Panc1 (cell line): ENCODE data around the gene MYH7B. TPM values are rescaled to one million over a fixed set of nuclear protein-coding genes. Genes with fewer than 3 reads are reported as not detected.

Source experiments
- ATAC-seq: fragments of 200-7000 bp; cut with Tn5 transposase; 2 replicates; pipeline ENCODE4 v1.9.1; 2020; ENCODE audit warnings: mild to moderate bottlenecking, moderate library complexity
- BruUV-seq: library from RNA; stranded (reverse); fragments of 400-500 nt; replicated peaks from 2 replicates; lab custom pipeline; 2021; lab: Mats Ljungman, UMichigan
- CTCF ChIA-PET: fragments of 300-600 bp; sonication (Branson Sonifier 250); formaldehyde crosslinking; loops from one replicate; lab custom pipeline; 2022; ENCODE audit warnings: antibody characterized with exemption; lab: Charles Lee
- POLR2A ChIA-PET: fragments of 300-600 bp; sonication (Branson Sonifier 250); formaldehyde crosslinking; loops from one replicate; lab custom pipeline; 2022; ENCODE audit warnings: antibody characterized with exemption; lab: Charles Lee
- DNase-seq: peaks from one replicate; pipeline ENCODE4 v3.0.0-alpha.2; 2010; ENCODE audit warnings: low read depth, low spot score
- H3K27ac ChIP-seq: 2 replicates; pipeline ENCODE4 v1.5.1; 2011; ENCODE audit warnings: mild to moderate bottlenecking, low read length, inconsistent platforms
- H3K27me3 ChIP-seq: fragments of 200-500 bp; sonication (Bioruptor generic); 2 replicates; pipeline ENCODE4 v1.6.0; 2014; ENCODE audit warnings: low read length, inconsistent platforms; ENCODE audit not compliant: control insufficient read depth, insufficient read depth
- H3K36me3 ChIP-seq: fragments of 200-500 bp; sonication (Bioruptor generic); 2 replicates; pipeline ENCODE4 v1.5.1; 2014; ENCODE audit warnings: inconsistent platforms, mild to moderate bottlenecking, low read length, moderate library complexity; ENCODE audit not compliant: control insufficient read depth, insufficient read depth
- H3K4me1 ChIP-seq: 2 replicates; pipeline ENCODE4 v1.5.1; 2011; ENCODE audit warnings: inconsistent platforms, mild to moderate bottlenecking, low read length, moderate library complexity; ENCODE audit not compliant: control insufficient read depth, insufficient read depth
- H3K4me3 ChIP-seq, 2 experiments: 2 replicates each; pipeline ENCODE4 v1.5.1; 2011 to 2012; ENCODE audit warnings: low read depth in 2 of 2, low read length in 2 of 2, mild to moderate bottlenecking in 2 of 2, inconsistent platforms in 1 of 2, moderate library complexity in 1 of 2
- H3K9me3 ChIP-seq: fragments of 200-500 bp; sonication (Bioruptor generic); 2 replicates; pipeline ENCODE4 v1.5.1; 2014; ENCODE audit warnings: low read depth, mild to moderate bottlenecking, inconsistent platforms, low read length, moderate library complexity; ENCODE audit not compliant: control insufficient read depth, insufficient read depth
- POLR2AphosphoS5 ChIP-seq: IDR thresholded peaks from 2 replicates; pipeline ENCODE4 v1.6.1; 2012; ENCODE audit warnings: mild to moderate bottlenecking, low read depth, low read length, moderate library complexity
- SIN3A ChIP-seq: IDR thresholded peaks from 2 replicates; pipeline ENCODE4 v1.6.1; 2012; ENCODE audit warnings: low read depth, mild to moderate bottlenecking, low read length, moderate library complexity, borderline replicate concordance; ENCODE audit not compliant: insufficient read depth
- TCF7L2 ChIP-seq: IDR thresholded peaks from 2 replicates; pipeline ENCODE4 v1.6.1; 2011; ENCODE audit warnings: mild to moderate bottlenecking, low read depth, low read length, inconsistent platforms
- in situ Hi-C: cut with HindIII; loops from 2 replicates; pipeline ENCODE4 v1.10.0; 2016; ENCODE audit warnings: low sequenced_read_pairs, low pct_unique_long_range_greater_than_20kb
- intact Hi-C: fragments of 100-400 bp; cut with micrococcal nuclease; formaldehyde crosslinking; loops from one replicate; pipeline ENCODE4 v1.10.0; 2022; ENCODE audit not compliant: unreplicated experiment
- total RNA-seq: library from RNA; stranded (reverse); gene quantifications from one replicate; pipeline ENCODE4 v1.2.1, GENCODE V29; 2021; ENCODE audit not compliant: unreplicated experiment
- TF ChIP-seq, protein P1 (sequence below): fragments of 450-650 bp; IDR thresholded peaks from 2 replicates; pipeline ENCODE4 v1.5.1; 2017; ENCODE audit warnings: mild to moderate bottlenecking
- TF ChIP-seq, protein P2 (sequence below), 2 experiments: IDR thresholded peaks; 2 replicates each; pipeline ENCODE4 v1.6.1; 2011 to 2012; ENCODE audit warnings: low read depth in 2 of 2, control low read depth in 1 of 2, low read length in 1 of 2, mild to moderate bottlenecking in 1 of 2, moderate library complexity in 1 of 2; ENCODE audit not compliant: insufficient read depth in 1 of 2

The MYH7B gene
- total RNA-seq, 1 experiment from 2014 or later = 0.59 TPM

DNA sequence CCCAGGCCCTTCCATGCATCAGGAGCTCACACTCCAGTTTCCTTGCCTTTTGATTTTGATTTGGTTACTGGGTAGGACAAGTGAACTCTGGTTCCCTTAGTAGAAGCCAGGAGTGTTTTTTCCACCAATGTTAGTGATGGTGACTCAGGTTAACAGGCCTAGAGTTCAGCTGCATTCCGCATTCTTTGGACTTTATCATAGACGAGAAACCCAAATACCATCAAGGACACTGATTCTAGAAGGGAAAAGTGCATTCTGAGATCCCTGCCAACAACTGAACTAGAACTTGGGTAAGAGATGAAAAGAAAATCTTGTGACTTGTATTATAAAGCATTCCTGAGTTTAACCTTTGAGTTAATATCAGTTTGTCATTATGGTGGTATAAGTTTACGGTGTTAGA lies 9.0 kb upstream of the MYH7B start:
- peaks cover 6% of the 10 kb centered on the region for H3K36me3 ChIP-seq
- in situ Hi-C loops (no loop called here), intact Hi-C loops (no loop called here)
- no peak overlapping the region for H3K27ac ChIP-seq
- no peak for ATAC-seq
- POLR2A ChIA-PET = no interaction called here
- TF ChIP-seq TCF7L2 (no peak), SIN3A (no peak), POLR2AphosphoS5 (no peak)
- TF ChIP-seq, protein P1, sequence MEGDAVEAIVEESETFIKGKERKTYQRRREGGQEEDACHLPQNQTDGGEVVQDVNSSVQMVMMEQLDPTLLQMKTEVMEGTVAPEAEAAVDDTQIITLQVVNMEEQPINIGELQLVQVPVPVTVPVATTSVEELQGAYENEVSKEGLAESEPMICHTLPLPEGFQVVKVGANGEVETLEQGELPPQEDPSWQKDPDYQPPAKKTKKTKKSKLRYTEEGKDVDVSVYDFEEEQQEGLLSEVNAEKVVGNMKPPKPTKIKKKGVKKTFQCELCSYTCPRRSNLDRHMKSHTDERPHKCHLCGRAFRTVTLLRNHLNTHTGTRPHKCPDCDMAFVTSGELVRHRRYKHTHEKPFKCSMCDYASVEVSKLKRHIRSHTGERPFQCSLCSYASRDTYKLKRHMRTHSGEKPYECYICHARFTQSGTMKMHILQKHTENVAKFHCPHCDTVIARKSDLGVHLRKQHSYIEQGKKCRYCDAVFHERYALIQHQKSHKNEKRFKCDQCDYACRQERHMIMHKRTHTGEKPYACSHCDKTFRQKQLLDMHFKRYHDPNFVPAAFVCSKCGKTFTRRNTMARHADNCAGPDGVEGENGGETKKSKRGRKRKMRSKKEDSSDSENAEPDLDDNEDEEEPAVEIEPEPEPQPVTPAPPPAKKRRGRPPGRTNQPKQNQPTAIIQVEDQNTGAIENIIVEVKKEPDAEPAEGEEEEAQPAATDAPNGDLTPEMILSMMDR = no peak
- TF ChIP-seq, protein P2, sequence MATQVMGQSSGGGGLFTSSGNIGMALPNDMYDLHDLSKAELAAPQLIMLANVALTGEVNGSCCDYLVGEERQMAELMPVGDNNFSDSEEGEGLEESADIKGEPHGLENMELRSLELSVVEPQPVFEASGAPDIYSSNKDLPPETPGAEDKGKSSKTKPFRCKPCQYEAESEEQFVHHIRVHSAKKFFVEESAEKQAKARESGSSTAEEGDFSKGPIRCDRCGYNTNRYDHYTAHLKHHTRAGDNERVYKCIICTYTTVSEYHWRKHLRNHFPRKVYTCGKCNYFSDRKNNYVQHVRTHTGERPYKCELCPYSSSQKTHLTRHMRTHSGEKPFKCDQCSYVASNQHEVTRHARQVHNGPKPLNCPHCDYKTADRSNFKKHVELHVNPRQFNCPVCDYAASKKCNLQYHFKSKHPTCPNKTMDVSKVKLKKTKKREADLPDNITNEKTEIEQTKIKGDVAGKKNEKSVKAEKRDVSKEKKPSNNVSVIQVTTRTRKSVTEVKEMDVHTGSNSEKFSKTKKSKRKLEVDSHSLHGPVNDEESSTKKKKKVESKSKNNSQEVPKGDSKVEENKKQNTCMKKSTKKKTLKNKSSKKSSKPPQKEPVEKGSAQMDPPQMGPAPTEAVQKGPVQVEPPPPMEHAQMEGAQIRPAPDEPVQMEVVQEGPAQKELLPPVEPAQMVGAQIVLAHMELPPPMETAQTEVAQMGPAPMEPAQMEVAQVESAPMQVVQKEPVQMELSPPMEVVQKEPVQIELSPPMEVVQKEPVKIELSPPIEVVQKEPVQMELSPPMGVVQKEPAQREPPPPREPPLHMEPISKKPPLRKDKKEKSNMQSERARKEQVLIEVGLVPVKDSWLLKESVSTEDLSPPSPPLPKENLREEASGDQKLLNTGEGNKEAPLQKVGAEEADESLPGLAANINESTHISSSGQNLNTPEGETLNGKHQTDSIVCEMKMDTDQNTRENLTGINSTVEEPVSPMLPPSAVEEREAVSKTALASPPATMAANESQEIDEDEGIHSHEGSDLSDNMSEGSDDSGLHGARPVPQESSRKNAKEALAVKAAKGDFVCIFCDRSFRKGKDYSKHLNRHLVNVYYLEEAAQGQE (IDR thresholded peaks at IDR 0.05; ENCODE audit: insufficient read depth in 1 of 2, low read depth in 2 of 2, low read length in 1 of 2) = no peak
- H3K27me3 ChIP-seq = no peaks in the 10 kb centered on the region
- CTCF ChIA-PET = no interaction called here
- H3K9me3 ChIP-seq = no peaks in the 10 kb centered on the region
- H3K4me1 ChIP-seq = no peaks in the 10 kb centered on the region
- BruUV-seq = no TSS peak
- no peak overlapping the region for H3K4me3 ChIP-seq
- DNase-seq = no peak

DNA sequence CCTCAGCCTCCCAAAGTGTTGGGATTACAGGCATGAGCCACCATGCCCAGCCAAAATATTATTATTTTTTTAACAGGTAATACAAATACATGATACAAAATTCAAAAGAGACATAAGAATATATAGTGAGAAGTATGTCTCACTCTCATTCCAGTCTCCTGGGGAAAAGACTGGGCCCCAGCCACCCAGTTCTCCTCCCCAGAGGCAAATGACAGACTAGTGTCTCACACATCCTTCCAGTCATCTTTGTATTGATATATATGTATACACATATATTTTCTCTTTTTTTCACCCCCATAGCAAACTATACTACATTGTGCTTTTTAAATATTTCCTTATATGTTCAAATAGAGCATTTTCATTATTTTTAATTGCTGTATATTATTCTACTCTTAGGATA lies 8.3 kb upstream of the MYH7B start:
- DNase-seq = no peak
- in situ Hi-C loops (no loop called here), intact Hi-C loops (no loop called here)
- CTCF ChIA-PET = no interaction called here
- Histone ChIP-seq H3K9me3 (no peaks in the 10 kb centered on the region), H3K27ac (no peak overlapping the region), H3K36me3 (peaks cover 6% of the 10 kb centered on the region), H3K4me3 (no peak overlapping the region), H3K27me3 (no peaks in the 10 kb centered on the region), H3K4me1 (no peaks in the 10 kb centered on the region)
- ATAC-seq = no peak
- BruUV-seq = no TSS peak
- TF ChIP-seq, protein P1 = no peak
- TF ChIP-seq POLR2AphosphoS5 (no peak), TCF7L2 (no peak), SIN3A (no peak)
- TF ChIP-seq, protein P2 (IDR thresholded peaks at IDR 0.05; ENCODE audit: insufficient read depth in 1 of 2, low read depth in 2 of 2, low read length in 1 of 2) = no peak
- POLR2A ChIA-PET = interaction anchor here (0.6 kb wide), 1 partner anchor 117 kb away, joined by 6 read pairs; no protein-coding TSS in a partner anchor
